T-cell (primary cell): ENCODE results near the gene THY1. TPM values are rescaled to one million over a fixed set of nuclear protein-coding genes. Genes with fewer than 3 reads are reported as not detected.
A peak's percentile ranks its signal among the peaks of the same experiment; 100 is the strongest.

ENCODE experiments used
- ATAC-seq, 4 experiments: fragments of 200-7000 bp in 3 of 4; fragments of 150-1000 bp in 1 of 4; cut with Tn5 transposase; replicated peaks in 1 of 4; 1 replicate in 3 of 4; 2 replicates in 1 of 4; pipeline ENCODE4 v1.10.0; 2021; ENCODE audit warnings: moderate library complexity in 3 of 4, mild to moderate bottlenecking in 2 of 4, moderate number of reproducible peaks in 1 of 4
- CTCF ChIA-PET, 2 donors: fragments of 300-600 bp; sonication (Branson Sonifier 250); formaldehyde crosslinking; loops; one replicate each; lab custom pipeline; 2022; ENCODE audit warnings: antibody characterized with exemption in 2 of 2; lab: Charles Lee
- POLR2A ChIA-PET, 2 donors: fragments of 300-600 bp; sonication (Branson Sonifier 250); formaldehyde crosslinking; loops; one replicate each; lab custom pipeline; 2022; ENCODE audit warnings: antibody characterized with exemption in 2 of 2; lab: Charles Lee
- DNase-seq, 35 experiments: peaks; one replicate each; pipeline versions ENCODE4 v3.0.0 to v3.0.0-alpha.2; 2013 to 2023
- H3K27ac ChIP-seq: one replicate; pipeline ENCODE4 v1.5.1; 2013; ENCODE audit warnings: low read length
- H3K27me3 ChIP-seq, 2 experiments: replicated peaks in 1 of 2; 1 replicate in 1 of 2; 2 replicates in 1 of 2; pipeline versions ENCODE4 v1.6.1 to v1.7.0; 2013; ENCODE audit warnings: low read length in 1 of 2, mixed read lengths in 1 of 2; ENCODE audit not compliant: control insufficient read depth in 2 of 2, insufficient read depth in 2 of 2; ENCODE audit errors: extremely low read depth in 1 of 2
- H3K36me3 ChIP-seq, 2 donors: 1 replicate in 1 of 2; 2 replicates in 1 of 2; pipeline versions ENCODE4 v1.6.1 to v1.7.0; 2013; ENCODE audit warnings: low read length in 1 of 2; ENCODE audit not compliant: control insufficient read depth in 2 of 2, insufficient read depth in 1 of 2; ENCODE audit errors: extremely low read depth in 1 of 2
- H3K4me1 ChIP-seq, 2 experiments: 1 replicate in 1 of 2; 2 replicates in 1 of 2; pipeline versions ENCODE4 v1.6.1 to v1.7.0; 2013; ENCODE audit warnings: low read length in 2 of 2, mixed read lengths in 1 of 2; ENCODE audit not compliant: insufficient read depth in 2 of 2, control insufficient read depth in 1 of 2; ENCODE audit errors: extremely low read depth in 1 of 2
- H3K4me3 ChIP-seq, 2 donors: 1 replicate in 1 of 2; 2 replicates in 1 of 2; pipeline versions ENCODE4 v1.5.1 to v1.7.0; 2013; ENCODE audit warnings: mild to moderate bottlenecking in 2 of 2, low read length in 1 of 2, moderate library complexity in 1 of 2; ENCODE audit not compliant: control insufficient read depth in 1 of 2; ENCODE audit errors: extremely low read depth in 1 of 2
- H3K9me3 ChIP-seq: 2 replicates; pipeline ENCODE4 v1.7.0; 2013
- H3K27ac Mint-ChIP-seq, 2 donors: one replicate each; pipeline ENCODE4 v1.8.0; 2020 to 2021; ENCODE audit warnings: mild to moderate bottlenecking in 2 of 2, mixed read lengths in 2 of 2
- H3K27me3 Mint-ChIP-seq, 2 donors: one replicate each; pipeline ENCODE4 v1.8.0; 2021 to 2022; ENCODE audit warnings: mixed read lengths in 2 of 2
- H3K36me3 Mint-ChIP-seq: one replicate; pipeline ENCODE4 v1.8.0; 2021; ENCODE audit warnings: mixed read lengths
- H3K4me1 Mint-ChIP-seq, 3 donors: one replicate each; pipeline ENCODE4 v1.8.0; 2020 to 2022; ENCODE audit warnings: mixed read lengths in 3 of 3, mild to moderate bottlenecking in 1 of 3
- H3K4me3 Mint-ChIP-seq, 3 donors: one replicate each; pipeline ENCODE4 v1.8.0; 2020 to 2022; ENCODE audit warnings: mild to moderate bottlenecking in 3 of 3, mixed read lengths in 3 of 3, moderate library complexity in 3 of 3
- H3K9me3 Mint-ChIP-seq, 3 donors: one replicate each; pipeline ENCODE4 v1.8.0; 2020 to 2022; ENCODE audit warnings: mixed read lengths in 3 of 3
- WGBS: methylation state at CpG from one replicate; pipeline ENCODE4 v1.1.5; 2013; ENCODE audit warnings: missing lambda C conversion rate; ENCODE audit not compliant: insufficient coverage; 5-methylcytosine and 5-hydroxymethylcytosine counted together
- total RNA-seq, 35 experiments: library from RNA in 6 of 35; stranded (reverse) in 6 of 35; fragments of 120-200 nt in 1 of 35; gene quantifications; one replicate each; pipeline versions ENCODE4 v1.2.1 to v1.2.4 and lab custom pipeline; 2013 to 2026

Gene THY1
- total RNA-seq, 5 donors from 2014 or later (not counting 1 experiment from before 2014, with no cell fraction given): 0.44 to 0.76 (median 0.48) TPM; not detected in 1

GRCh38 chr11:119421351-119421750, 1.6 kb downstream of the THY1 start:
- DNase-seq: no peak
- peaks cover 15 to 74% of the 10 kb centered on the region in 2 experiments for H3K27me3 ChIP-seq
- peaks cover 0 to 17% of the 10 kb centered on the region in 2 experiments for H3K4me1 ChIP-seq
- Mint-ChIP-seq H3K36me3 (no peaks in the 10 kb centered on the region), H3K4me1 (peaks cover 11 to 27% (median 20%) of the 10 kb centered on the region in 3 donors), H3K27me3 (peaks cover 58 to 66% of the 10 kb centered on the region in 2 donors), H3K27ac (no peak overlapping the region), H3K4me3 (peak overlapping the region in 1 of 3 donors; percentile 73), H3K9me3 (no peaks in the 10 kb centered on the region)
- ChIA-PET CTCF (no interaction called here), POLR2A (no interaction called here)
- H3K9me3 ChIP-seq: no peaks in the 10 kb centered on the region
- H3K4me3 ChIP-seq: no peak overlapping the region
- no peak for ATAC-seq
- 71% methylated on average over 2 of the region's 8 CpGs for WGBS
- H3K27ac ChIP-seq: no peak overlapping the region
- no peaks in the 10 kb centered on the region for H3K36me3 ChIP-seq

- Histone ChIP-seq H3K27ac (no peak overlapping the region), H3K4me1 (peaks cover 0 to 17% of the 10 kb centered on the region in 2 experiments), H3K9me3 (no peaks in the 10 kb centered on the region), H3K4me3 (no peak overlapping the region), H3K36me3 (no peaks in the 10 kb centered on the region), H3K27me3 (peaks cover 15 to 79% of the 10 kb centered on the region in 2 experiments)
- Mint-ChIP-seq H3K27me3 (peaks cover 57 to 66% of the 10 kb centered on the region in 2 donors), H3K36me3 (no peaks in the 10 kb centered on the region), H3K27ac (no peak overlapping the region), H3K4me3 (no peak overlapping the region), H3K4me1 (peaks cover 11 to 23% (median 20%) of the 10 kb centered on the region in 3 donors), H3K9me3 (no peaks in the 10 kb centered on the region)
- ChIA-PET POLR2A (no interaction called here), CTCF (no interaction called here)
- DNase-seq (no peak), ATAC-seq (no peak)
- WGBS: 75% methylated on average over 3 of the region's 8 CpGs
These were observed 2.3 kb downstream of the THY1 start for GRCh38 chr11:119420631-119421030.

- H3K4me1 ChIP-seq: peaks cover 0 to 17% of the 10 kb centered on the region in 2 experiments
- peaks cover 11 to 23% (median 20%) of the 10 kb centered on the region in 3 donors for H3K4me1 Mint-ChIP-seq
- DNase-seq (no peak), ATAC-seq (no peak)
- H3K36me3 ChIP-seq: no peaks in the 10 kb centered on the region
- POLR2A ChIA-PET: no interaction called here
- H3K4me3 Mint-ChIP-seq: no peak overlapping the region
- CTCF ChIA-PET: no interaction called here
- 91% methylated on average over 11 of the region's 18 CpGs for WGBS
- H3K27me3 ChIP-seq: peaks cover 13 to 81% of the 10 kb centered on the region in 2 experiments
- H3K36me3 Mint-ChIP-seq: no peaks in the 10 kb centered on the region
- H3K27ac ChIP-seq: no peak overlapping the region
- no peaks in the 10 kb centered on the region for H3K9me3 Mint-ChIP-seq
- H3K27ac Mint-ChIP-seq: no peak overlapping the region
- H3K9me3 ChIP-seq: no peaks in the 10 kb centered on the region
- H3K4me3 ChIP-seq: no peak overlapping the region
- H3K27me3 Mint-ChIP-seq: peaks cover 56 to 64% of the 10 kb centered on the region in 2 donors
These were observed 3.0 kb downstream of the THY1 start for GRCh38 chr11:119419834-119420492.

GRCh38 chr11:119419246-119419645, 3.7 kb downstream of the THY1 start:
- peaks cover 0 to 17% of the 10 kb centered on the region in 2 experiments for H3K4me1 ChIP-seq
- peaks cover 52 to 58% of the 10 kb centered on the region in 2 donors for H3K27me3 Mint-ChIP-seq
- WGBS: 77% methylated on average over 5 of the region's 5 CpGs
- no peak for ATAC-seq
- peaks cover 0 to 3% (median 0%) of the 10 kb centered on the region in 3 donors for H3K9me3 Mint-ChIP-seq
- no peak for DNase-seq
- no peaks in the 10 kb centered on the region for H3K9me3 ChIP-seq
- H3K4me3 ChIP-seq: no peak overlapping the region
- H3K27ac ChIP-seq: no peak overlapping the region
- H3K4me3 Mint-ChIP-seq: no peak overlapping the region
- no peaks in the 10 kb centered on the region for H3K36me3 Mint-ChIP-seq
- peaks cover 11 to 76% of the 10 kb centered on the region in 2 experiments for H3K27me3 ChIP-seq
- POLR2A ChIA-PET: no interaction called here
- H3K4me1 Mint-ChIP-seq: peaks cover 11 to 22% (median 20%) of the 10 kb centered on the region in 3 donors
- CTCF ChIA-PET: no interaction called here
- H3K36me3 ChIP-seq: no peaks in the 10 kb centered on the region
- H3K27ac Mint-ChIP-seq: no peak overlapping the region

GRCh38 chr11:119418759-119419158, 4.2 kb downstream of the THY1 start:
- Mint-ChIP-seq H3K4me1 (peaks cover 11 to 19% (median 18%) of the 10 kb centered on the region in 3 donors), H3K27ac (no peak overlapping the region), H3K9me3 (peaks cover 0 to 3% (median 0%) of the 10 kb centered on the region in 3 donors), H3K27me3 (peaks cover 48 to 54% of the 10 kb centered on the region in 2 donors), H3K4me3 (no peak overlapping the region), H3K36me3 (no peaks in the 10 kb centered on the region)
- peaks cover 0 to 17% of the 10 kb centered on the region in 2 experiments for H3K4me1 ChIP-seq
- ChIA-PET CTCF (no interaction called here), POLR2A (no interaction called here)
- 81% methylated on average over 3 of the region's 4 CpGs for WGBS
- H3K9me3 ChIP-seq: no peaks in the 10 kb centered on the region
- DNase-seq (no peak), ATAC-seq (no peak)
- no peak overlapping the region for H3K4me3 ChIP-seq
- H3K27ac ChIP-seq: no peak overlapping the region
- H3K36me3 ChIP-seq: no peaks in the 10 kb centered on the region
- peaks cover 6 to 71% of the 10 kb centered on the region in 2 experiments for H3K27me3 ChIP-seq

GRCh38 chr11:119417726-119418540, 5.0 kb downstream of the THY1 start:
- Histone ChIP-seq H3K36me3 (no peaks in the 10 kb centered on the region), H3K4me1 (peaks cover 0 to 13% of the 10 kb centered on the region in 2 experiments), H3K27ac (no peak overlapping the region), H3K27me3 (peaks cover 5 to 63% of the 10 kb centered on the region in 2 experiments), H3K9me3 (no peaks in the 10 kb centered on the region), H3K4me3 (no peak overlapping the region)
- Mint-ChIP-seq H3K9me3 (peaks cover 0 to 3% (median 0%) of the 10 kb centered on the region in 3 donors), H3K4me3 (no peak overlapping the region), H3K27ac (no peak overlapping the region), H3K36me3 (no peaks in the 10 kb centered on the region), H3K27me3 (peaks cover 46 to 47% of the 10 kb centered on the region in 2 donors), H3K4me1 (peaks cover 11 to 17% (median 14%) of the 10 kb centered on the region in 3 donors)
- WGBS: 82% methylated on average over 13 of the region's 19 CpGs
- ATAC-seq: no peak
- no peak for DNase-seq
- CTCF ChIA-PET: no interaction called here
- POLR2A ChIA-PET: no interaction called here
